Measurements from ENCODE around the gene PDIA3. TPM values are rescaled to one million over a fixed set of nuclear protein-coding genes. Genes with fewer than 3 reads are reported as not detected.

PDIA3 gene
- total and polyA plus RNA-seq, 2 of the 13 experiments (the other 11 are each of a cell fraction or from before 2014, with no cell fraction given), result 238 to 433 TPM

DNA sequence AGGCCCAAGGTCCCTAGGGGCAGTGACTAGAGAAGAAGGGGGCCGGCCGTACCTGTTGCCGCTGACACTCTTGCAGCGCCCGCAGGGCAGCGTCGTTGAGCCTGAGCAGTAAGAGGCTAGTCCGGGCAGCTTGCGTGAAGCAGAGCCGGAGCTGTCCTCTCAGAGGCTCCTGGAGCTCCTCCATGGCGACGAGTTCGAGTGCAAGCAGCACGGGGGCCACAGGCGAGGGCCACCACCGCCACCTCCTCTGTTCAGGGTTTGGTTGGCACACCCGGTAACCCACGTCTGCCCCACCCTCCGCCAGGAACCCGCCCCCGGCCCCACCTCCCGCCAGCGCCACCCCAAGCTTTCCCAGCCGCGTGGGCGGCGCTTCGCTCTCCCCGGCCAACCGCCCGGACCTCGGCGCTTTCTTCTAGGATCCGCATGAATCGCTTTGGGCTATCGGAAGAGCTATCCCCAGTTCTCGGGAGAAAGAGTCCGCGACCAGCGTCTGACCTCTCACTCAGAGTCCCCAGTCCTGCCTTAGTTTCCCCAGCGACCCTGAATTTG lies 30.6 kb downstream of the PDIA3 start, which contains the start of gene ELL3 (continued):
- no peak for TF ChIP-seq ZBTB40 (IDR thresholded peaks at IDR 0.05)
- no peak for TF ChIP-seq ZBTB40 (CRISPR knock-in tag; IDR thresholded peaks at IDR 0.05)
- TF ChIP-seq ZNF232 (CRISPR knock-in tag; IDR thresholded peaks at IDR 0.05; ENCODE audit: borderline replicate concordance), result no peak
- TF ChIP-seq DBP (CRISPR knock-in tag; IDR thresholded peaks at IDR 0.05; ENCODE audit: not compliant biosample characterization), result no peak
- no peak for TF ChIP-seq KLF13 (CRISPR knock-in tag; IDR thresholded peaks at IDR 0.05)
- no peak for TF ChIP-seq ZNF660 (CRISPR knock-in tag; IDR thresholded peaks at IDR 0.05; ENCODE audit: borderline replicate concordance, low read depth)
- TF ChIP-seq ARHGAP35 (CRISPR knock-in tag; IDR thresholded peaks at IDR 0.05; ENCODE audit: borderline replicate concordance), result no peak
- TF ChIP-seq NR2C2 (CRISPR knock-in tag; IDR thresholded peaks at IDR 0.05; ENCODE audit: borderline replicate concordance), result no peak
- TF ChIP-seq SAFB2 (CRISPR knock-in tag; IDR thresholded peaks at IDR 0.05; ENCODE audit: borderline replicate concordance, low read depth), result no peak
- no peak for TF ChIP-seq ZNF44 (CRISPR knock-in tag; IDR thresholded peaks at IDR 0.05)
- 0 out of 2 replicates have a peak, but pooled peaks have one; percentile 48 for TF ChIP-seq ZNF850 (CRISPR knock-in tag; conservative IDR thresholded peaks at IDR 0.05)
- no peak for TF ChIP-seq MIXL1 (CRISPR knock-in tag; IDR thresholded peaks at IDR 0.05)
- TF ChIP-seq, protein P1, sequence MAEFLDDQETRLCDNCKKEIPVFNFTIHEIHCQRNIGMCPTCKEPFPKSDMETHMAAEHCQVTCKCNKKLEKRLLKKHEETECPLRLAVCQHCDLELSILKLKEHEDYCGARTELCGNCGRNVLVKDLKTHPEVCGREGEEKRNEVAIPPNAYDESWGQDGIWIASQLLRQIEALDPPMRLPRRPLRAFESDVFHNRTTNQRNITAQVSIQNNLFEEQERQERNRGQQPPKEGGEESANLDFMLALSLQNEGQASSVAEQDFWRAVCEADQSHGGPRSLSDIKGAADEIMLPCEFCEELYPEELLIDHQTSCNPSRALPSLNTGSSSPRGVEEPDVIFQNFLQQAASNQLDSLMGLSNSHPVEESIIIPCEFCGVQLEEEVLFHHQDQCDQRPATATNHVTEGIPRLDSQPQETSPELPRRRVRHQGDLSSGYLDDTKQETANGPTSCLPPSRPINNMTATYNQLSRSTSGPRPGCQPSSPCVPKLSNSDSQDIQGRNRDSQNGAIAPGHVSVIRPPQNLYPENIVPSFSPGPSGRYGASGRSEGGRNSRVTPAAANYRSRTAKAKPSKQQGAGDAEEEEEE (CRISPR knock-in tag; IDR thresholded peaks at IDR 0.05; ENCODE audit: borderline replicate concordance), result no peak
- TF ChIP-seq ZNF207 (IDR thresholded peaks at IDR 0.05; ENCODE audit: borderline replicate concordance), result no peak
- TF ChIP-seq, protein P2, sequence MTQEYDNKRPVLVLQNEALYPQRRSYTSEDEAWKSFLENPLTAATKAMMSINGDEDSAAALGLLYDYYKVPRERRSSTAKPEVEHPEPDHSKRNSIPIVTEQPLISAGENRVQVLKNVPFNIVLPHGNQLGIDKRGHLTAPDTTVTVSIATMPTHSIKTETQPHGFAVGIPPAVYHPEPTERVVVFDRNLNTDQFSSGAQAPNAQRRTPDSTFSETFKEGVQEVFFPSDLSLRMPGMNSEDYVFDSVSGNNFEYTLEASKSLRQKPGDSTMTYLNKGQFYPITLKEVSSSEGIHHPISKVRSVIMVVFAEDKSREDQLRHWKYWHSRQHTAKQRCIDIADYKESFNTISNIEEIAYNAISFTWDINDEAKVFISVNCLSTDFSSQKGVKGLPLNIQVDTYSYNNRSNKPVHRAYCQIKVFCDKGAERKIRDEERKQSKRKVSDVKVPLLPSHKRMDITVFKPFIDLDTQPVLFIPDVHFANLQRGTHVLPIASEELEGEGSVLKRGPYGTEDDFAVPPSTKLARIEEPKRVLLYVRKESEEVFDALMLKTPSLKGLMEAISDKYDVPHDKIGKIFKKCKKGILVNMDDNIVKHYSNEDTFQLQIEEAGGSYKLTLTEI (CRISPR knock-in tag; conservative IDR thresholded peaks at IDR 0.05), result no peak

Data from HepG2 (cell line).